ENCODE measurements around the gene KLRK1. TPM values are rescaled to one million over a fixed set of nuclear protein-coding genes. Genes with fewer than 3 reads are reported as not detected.

Gene KLRK1
- total and polyA plus RNA-seq, 2 of the 4 experiments (the other 2 are of a cell fraction), result not detected

- in situ Hi-C loops (cut with MboI; ENCODE audit: low sequenced_read_pairs) (no loop called here), intact Hi-C loops (cut with micrococcal nuclease) (no loop called here), dilution Hi-C loops (cut with HindIII; ENCODE audit: low sequenced_read_pairs, unreplicated experiment) (no loop called here)
- H4K5ac ChIP-seq (ENCODE audit: low read depth, low read length), result no peak overlapping the region
- H3K4me1 ChIP-seq (ENCODE audit: control insufficient read depth, insufficient read depth, low read length), result no peaks in the 10 kb centered on the region
- H3K4ac ChIP-seq (ENCODE audit: low read depth, low read length), result no peak overlapping the region
- TF ChIP-seq CHD1 (IDR thresholded peaks at IDR 0.05; ENCODE audit: low read depth, low read length) (no peak), CEBPB (IDR thresholded peaks at IDR 0.05; ENCODE audit: low read depth, low read length) (no peak), USF2 (IDR thresholded peaks at IDR 0.05; ENCODE audit: low read depth, low read length) (no peak), CTCF (conservative IDR thresholded peaks at IDR 0.05; ENCODE audit: low read depth, low read length) (no peak), ELK1 (IDR thresholded peaks at IDR 0.05; ENCODE audit: borderline replicate concordance, low read depth, low read length) (no peak), NFE2L2 (IDR thresholded peaks at IDR 0.05; ENCODE audit: low read depth, low read length) (no peak), MXI1 (IDR thresholded peaks at IDR 0.05; ENCODE audit: borderline replicate concordance, low read depth, low read length) (no peak), RFX5 (IDR thresholded peaks at IDR 0.05; ENCODE audit: low read depth, low read length) (no peak), SMC3 (IDR thresholded peaks at IDR 0.05; ENCODE audit: low read depth, low read length) (no peak), POLR2A (IDR thresholded peaks at IDR 0.05; ENCODE audit: low read depth, low read length) (no peak), FOS (IDR thresholded peaks at IDR 0.05; ENCODE audit: low read depth, low read length) (no peak), RCOR1 (IDR thresholded peaks at IDR 0.05; ENCODE audit: insufficient replicate concordance, low read length) (no peak)
- DNase-seq (no peak), ATAC-seq (ENCODE audit: low read depth) (no peak)
- BruUV-seq (replicated peaks), result no TSS peak
- no peak overlapping the region for H2AK9ac ChIP-seq (replicated peaks; ENCODE audit: low read depth, low read length, poor library complexity)
- POLR2A ChIA-PET (ENCODE audit: unreplicated experiment), result no interaction called here
- H3K27ac ChIP-seq (ENCODE audit: insufficient read depth, low read length), result no peak overlapping the region
- H2BK120ac ChIP-seq (ENCODE audit: low read depth, low read length), result no peak overlapping the region
- H3K9me1 ChIP-seq (ENCODE audit: insufficient read depth, low read length), result no peaks in the 10 kb centered on the region
- H3K27me3 ChIP-seq (ENCODE audit: control insufficient read depth, insufficient read depth, low read length), result no peaks in the 10 kb centered on the region; the same call in 1 of the 2 replicates
- H3K14ac ChIP-seq (replicated peaks; ENCODE audit: low read depth, low read length), result no peak overlapping the region
- no peaks in the 10 kb centered on the region for H3K36me3 ChIP-seq (ENCODE audit: control insufficient read depth, insufficient read depth, low read length)
- WGBS, 2 experiments (ENCODE audit: extremely low coverage in 2 of 2, insufficient read length in 1 of 2), result no CpG with 5 or more reads among the region's 2 CpGs
- no peak overlapping the region for H3K18ac ChIP-seq (ENCODE audit: low read depth, low read length)
- no peak overlapping the region for H3K56ac ChIP-seq (ENCODE audit: extremely low read depth, insufficient read depth, low read length)
- no peak overlapping the region for H2BK5ac ChIP-seq (ENCODE audit: low read depth, low read length, poor library complexity, severe bottlenecking)
- H3K4me3 ChIP-seq (ENCODE audit: insufficient read depth, low read depth, low read length), result no peak overlapping the region
- H2AK5ac ChIP-seq (ENCODE audit: low read depth, low read length), result no peak overlapping the region
- H2BK15ac ChIP-seq (ENCODE audit: low read depth, low read length), result no peak overlapping the region
- CTCF ChIA-PET, result interaction anchor here (0.7 kb wide), 1 partner anchor 31 kb away, joined by 3 read pairs; no protein-coding TSS in a partner anchor
- H3K9me3 ChIP-seq (ENCODE audit: control insufficient read depth, insufficient read depth, low read length), result no peaks in the 10 kb centered on the region
- H2AFZ ChIP-seq (replicated peaks; ENCODE audit: low read length, poor library complexity), result no peak overlapping the region
- no peak overlapping the region for H3K23ac ChIP-seq (ENCODE audit: low read depth, low read length)
- no peaks in the 10 kb centered on the region for H3K79me1 ChIP-seq (ENCODE audit: low read depth in 1 of 2, low read length in 2 of 2)
- H3K4me2 ChIP-seq (ENCODE audit: low read depth, low read length), result no peak overlapping the region
- H2BK20ac ChIP-seq (ENCODE audit: low read depth, low read length), result no peak overlapping the region
- H3K9ac ChIP-seq (ENCODE audit: low read depth, low read length), result no peak overlapping the region
- H4K8ac ChIP-seq (ENCODE audit: low read depth in 2 of 2, low read length in 2 of 2), result no peak overlapping the region
- H4K91ac ChIP-seq (ENCODE audit: insufficient read depth, low read depth, low read length), result no peak overlapping the region
- H4K20me1 ChIP-seq (ENCODE audit: insufficient read depth, low read length), result no peaks in the 10 kb centered on the region
Measured at GRCh38 chr12:10398168-10398567, 8.3 kb upstream of the KLRK1 start.
